GM10847 (cell line): ENCODE results near the gene SLC6A18.

Source experiments
- POLR2A ChIP-seq: IDR thresholded peaks from 2 replicates; pipeline ENCODE4 v1.6.1; 2011; ENCODE audit not compliant: insufficient read length; ENCODE audit errors: extremely low read depth

The SLC6A18 gene

DNA sequence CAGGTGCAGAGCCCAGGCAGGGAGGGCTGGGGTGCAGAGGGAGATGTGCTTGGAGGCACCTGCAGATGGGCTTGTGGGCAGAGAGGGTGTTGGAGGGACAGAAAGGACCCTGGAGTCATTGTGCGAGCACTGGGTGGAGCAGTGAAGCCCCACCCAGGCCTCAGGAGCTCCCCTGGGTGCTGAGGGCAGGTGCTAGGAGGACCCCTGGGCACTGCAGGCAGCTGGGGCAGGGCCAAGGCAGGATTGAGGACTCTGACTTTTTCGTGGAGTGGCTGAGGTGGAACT is 10.3 kb upstream of the SLC6A18 start:
- TF ChIP-seq POLR2A = no peak

DNA sequence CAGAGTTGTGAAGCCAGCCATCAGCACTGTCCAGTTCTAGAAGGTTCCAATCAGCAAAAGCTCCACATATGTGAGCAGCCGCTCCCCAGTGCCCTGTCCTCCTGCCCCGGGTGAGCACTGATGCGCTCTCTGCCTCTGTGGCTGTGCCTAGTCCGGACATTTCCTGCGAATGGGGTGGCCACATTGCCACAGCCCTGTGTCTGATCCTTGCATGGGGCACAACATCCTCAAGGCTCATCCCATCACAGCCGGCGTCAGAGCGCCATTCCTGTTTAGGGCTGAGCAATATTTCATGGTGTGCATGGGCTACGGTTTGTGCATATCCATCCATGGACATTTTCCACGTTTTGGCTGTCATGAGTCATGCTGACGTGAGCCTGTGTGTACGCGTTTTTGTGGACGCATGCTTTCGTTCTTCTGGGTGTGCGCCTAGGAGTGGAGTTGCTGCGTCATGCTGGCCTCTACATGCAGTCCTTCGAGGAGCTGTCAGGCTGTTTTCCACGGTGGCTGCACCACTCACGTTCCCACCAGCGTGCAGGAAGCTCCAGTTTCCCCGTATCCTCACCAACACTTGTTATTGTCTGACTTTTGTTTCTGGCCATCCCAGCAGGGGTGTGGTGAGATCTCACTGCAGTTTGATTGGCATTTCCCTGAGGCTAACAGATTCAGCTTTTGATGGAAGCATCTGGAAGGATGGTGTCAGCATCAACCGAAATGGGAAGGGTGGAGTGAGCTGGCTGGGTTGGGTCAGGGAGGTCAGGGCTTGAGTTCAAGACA is 9.7 kb upstream of the SLC6A18 start:
- no peak for TF ChIP-seq POLR2A

DNA sequence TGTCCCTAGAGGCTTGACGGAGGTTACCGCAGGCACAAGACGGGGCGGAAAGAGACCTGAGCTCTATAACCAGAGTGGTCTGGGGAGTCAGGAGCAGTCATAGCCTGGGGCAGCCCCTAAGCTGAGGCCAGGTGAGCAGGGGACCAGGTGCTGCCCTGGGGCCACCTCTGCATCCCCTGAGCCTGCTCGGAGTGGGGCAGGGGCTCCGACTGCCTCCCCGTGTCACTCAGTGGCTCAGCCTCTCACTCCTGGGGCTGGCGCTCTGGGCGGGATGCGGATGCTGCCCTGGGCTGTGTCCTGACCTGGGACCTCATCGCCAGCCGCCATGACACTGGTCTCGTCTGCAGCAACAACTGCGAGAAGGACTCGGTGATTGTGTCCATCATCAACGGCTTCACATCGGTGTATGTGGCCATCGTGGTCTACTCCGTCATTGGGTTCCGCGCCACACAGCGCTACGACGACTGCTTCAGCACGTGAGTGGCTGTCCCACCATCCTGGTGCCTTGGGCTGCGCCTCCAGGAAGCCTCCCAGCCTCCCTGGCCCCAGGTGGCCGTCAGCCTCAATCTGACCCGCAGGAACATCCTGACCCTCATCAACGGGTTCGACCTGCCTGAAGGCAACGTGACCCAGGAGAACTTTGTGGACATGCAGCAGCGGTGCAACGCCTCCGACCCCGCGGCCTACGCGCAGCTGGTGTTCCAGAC is 8.8 kb upstream of the SLC6A18 start:
- TF ChIP-seq POLR2A = no peak

DNA sequence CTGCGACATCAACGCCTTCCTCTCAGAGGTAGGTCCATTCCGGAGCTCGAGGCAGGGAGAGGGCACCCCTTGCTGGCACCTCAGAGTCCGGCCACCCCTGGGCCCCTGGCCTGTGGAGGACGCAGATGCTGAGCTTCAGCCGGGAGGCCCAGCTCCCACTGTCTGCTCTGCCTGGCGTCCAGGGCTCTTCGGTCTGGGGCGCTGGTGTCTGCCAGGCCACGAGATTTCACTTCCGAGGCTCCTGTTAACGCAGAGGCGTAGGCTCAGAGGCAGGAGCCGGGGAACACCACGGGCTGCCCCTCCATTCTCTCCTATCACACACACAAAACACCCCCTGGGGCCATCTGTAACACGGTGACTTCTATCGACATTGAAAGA is 8.3 kb upstream of the SLC6A18 start:
- no peak for TF ChIP-seq POLR2A

DNA sequence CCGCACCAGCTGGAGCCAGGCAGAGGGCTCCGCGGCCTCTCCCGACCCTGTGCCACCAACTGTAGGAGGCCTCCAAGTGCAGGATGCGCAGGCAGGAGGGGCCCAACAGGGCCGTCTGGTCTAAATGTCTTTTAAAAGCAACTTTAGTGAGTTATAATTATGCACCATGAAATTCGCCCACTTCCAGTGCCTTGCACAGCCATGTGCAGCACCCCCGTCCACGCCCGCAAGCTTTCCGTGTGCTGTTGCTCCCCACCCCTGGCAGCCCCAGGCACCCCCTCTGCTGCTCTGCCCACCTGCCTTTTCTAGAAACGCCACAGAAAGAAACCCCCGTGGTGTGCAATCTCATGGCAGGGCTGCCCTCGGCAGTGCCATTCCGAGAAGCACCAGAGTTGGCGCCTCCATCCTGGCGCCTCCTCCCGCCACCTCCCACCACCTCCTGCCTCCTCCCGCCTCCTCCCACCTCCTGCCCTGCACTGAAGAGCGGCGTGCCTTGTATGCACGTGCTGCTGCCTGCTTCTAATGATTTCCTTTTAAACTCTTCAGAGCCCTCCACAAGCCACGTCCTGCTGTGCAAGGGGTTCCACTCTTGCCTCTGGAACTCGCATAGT is 7.5 kb upstream of the SLC6A18 start:
- no peak for TF ChIP-seq POLR2A

DNA sequence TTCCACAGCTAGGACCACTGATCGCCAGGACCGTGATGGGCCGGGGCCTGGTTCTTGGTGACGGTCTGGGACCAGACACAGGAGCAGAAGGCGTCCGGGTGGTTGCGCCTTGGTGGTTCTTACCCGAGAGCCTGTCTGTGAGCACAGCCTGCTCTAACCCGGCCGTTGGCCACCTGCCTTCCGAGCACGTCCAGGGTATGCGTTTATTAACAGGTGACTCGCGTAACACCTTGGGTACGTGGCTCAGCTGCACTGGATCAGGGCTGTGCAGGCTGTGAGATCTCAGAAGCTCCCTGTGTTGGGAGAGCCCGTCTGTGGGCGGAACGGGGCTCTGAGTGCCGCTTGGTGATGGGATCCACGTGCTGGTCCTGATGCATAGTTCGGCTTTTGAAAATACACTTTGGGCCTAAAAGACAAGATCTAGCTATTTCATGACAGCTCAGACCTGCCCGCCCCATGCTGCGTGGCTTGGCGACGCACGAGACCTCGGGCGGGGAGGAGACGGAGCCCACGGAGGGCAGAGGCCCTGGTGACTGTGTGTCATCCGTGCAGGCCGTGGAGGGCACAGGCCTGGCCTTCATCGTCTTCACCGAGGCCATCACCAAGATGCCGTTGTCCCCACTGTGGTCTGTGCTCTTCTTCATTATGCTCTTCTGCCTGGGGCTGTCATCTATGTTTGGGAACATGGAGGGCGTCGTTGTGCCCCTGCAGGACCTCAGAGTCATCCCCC is 6.7 kb upstream of the SLC6A18 start:
- TF ChIP-seq POLR2A = no peak

DNA sequence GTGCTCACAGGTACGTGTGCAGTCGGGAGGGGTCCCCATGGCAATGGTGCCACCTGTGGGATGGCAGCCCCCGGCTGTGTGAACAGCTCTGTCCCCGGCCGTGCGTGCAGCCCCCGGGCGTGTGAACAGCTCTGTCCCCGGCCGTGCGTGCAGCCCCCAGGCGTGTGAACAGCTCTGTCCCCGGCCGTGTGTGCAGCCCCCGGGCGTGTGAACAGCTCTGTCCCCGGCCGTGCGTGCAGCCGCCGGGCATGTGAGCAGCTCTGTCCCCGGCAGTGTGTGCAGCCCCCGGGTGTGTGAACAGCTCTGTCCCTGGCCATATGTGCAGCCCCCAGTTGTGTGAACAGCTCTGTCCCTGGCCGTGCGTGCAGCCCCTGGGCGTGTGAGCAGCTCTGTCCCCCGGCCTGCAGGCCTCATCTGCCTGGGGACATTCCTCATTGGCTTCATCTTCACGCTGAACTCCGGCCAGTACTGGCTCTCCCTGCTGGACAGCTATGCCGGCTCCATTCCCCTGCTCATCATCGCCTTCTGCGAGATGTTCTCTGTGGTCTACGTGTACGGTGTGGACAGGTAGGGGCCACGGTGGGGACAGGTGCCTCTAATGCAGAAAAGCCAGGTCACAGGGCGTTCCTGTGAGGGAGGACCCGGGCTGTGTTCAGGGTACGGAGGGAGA is 5.9 kb upstream of the SLC6A18 start:
- TF ChIP-seq POLR2A = no peak

DNA sequence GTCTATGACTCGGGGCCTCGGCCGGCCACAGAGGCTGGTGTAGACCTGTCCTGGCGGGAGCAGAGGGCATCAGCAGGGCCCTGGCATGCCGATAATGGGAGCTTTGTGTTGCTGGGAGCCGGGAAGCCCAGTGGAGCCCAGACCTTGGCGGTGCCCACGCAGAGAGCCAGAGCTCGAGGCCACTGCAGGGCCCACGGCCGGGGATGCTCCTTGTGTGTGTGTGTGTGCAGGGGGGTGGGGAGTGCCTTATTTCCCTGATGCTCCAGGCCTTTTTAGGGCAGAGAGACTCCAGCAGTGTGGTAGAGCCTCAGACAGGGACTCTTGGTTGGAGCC is 5.4 kb upstream of the SLC6A18 start:
- TF ChIP-seq POLR2A = no peak

DNA sequence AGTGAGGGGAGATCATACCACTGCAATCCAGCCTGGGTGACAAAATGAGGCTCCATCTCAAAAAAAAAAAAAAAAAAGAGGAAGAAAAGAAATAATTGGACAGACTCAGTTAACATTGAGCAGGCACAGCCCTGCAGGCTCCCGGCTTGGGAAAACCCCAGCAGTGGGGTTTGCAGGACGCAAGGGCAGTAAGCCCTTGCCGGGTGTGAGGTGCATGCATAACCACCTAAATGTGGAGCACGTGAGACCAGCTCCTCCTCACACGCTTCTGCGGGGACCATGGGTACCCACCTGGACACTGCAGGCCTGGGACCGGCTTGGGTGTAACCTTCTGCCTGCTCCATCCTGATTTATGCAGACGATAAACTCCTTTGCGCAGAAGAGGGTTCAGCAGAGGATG is 4.8 kb upstream of the SLC6A18 start:
- TF ChIP-seq POLR2A = no peak

DNA sequence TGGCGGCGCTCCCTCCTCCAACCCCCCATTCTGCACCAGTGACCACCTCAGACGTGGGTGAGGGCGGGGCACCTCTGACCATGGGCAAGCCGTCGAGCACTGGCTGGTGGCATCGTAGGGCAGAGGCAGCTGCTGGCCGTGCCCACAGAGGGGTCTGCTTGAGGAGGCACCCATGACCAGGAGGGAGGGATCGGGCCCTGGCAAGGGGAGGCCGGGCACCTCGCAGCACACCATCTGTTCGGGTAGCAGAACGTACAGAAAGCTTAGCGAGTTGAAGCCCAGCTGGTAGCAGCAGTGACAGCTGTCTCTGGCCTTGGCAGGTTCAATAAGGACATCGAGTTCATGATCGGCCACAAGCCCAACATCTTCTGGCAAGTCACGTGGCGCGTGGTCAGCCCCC is 4.3 kb upstream of the SLC6A18 start:
- no peak for TF ChIP-seq POLR2A

DNA sequence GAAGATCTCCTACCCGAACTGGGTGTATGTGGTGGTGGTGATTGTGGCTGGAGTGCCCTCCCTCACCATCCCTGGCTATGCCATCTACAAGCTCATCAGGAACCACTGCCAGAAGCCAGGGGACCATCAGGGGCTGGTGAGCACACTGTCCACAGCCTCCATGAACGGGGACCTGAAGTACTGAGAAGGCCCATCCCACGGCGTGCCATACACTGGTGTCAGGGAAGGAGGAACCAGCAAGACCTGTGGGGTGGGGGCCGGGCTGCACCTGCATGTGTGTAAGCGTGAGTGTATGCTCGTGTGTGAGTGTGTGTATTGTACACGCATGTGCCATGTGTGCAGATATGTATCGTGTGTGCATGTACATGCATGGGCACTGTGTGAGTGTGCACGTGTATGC is 3.5 kb upstream of the SLC6A18 start:
- TF ChIP-seq POLR2A = no peak

DNA sequence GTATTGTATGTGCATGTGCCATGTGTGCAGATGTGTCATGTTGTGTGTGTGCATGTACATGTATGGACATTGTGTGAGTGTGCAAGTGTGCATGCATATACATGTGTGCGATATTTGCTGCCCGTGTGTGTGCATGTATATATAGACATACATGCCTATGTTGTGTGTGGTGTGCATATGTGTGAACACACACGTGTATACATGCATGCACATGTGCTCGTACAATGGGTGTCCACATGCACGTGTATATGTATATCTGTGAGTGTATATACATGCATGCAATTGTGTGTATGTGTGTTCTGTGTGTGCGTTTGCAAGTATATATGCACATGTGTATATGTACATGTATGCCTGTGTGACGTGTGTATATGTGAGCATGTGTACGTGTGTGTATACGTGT is 3.0 kb upstream of the SLC6A18 start:
- TF ChIP-seq POLR2A = no peak

DNA sequence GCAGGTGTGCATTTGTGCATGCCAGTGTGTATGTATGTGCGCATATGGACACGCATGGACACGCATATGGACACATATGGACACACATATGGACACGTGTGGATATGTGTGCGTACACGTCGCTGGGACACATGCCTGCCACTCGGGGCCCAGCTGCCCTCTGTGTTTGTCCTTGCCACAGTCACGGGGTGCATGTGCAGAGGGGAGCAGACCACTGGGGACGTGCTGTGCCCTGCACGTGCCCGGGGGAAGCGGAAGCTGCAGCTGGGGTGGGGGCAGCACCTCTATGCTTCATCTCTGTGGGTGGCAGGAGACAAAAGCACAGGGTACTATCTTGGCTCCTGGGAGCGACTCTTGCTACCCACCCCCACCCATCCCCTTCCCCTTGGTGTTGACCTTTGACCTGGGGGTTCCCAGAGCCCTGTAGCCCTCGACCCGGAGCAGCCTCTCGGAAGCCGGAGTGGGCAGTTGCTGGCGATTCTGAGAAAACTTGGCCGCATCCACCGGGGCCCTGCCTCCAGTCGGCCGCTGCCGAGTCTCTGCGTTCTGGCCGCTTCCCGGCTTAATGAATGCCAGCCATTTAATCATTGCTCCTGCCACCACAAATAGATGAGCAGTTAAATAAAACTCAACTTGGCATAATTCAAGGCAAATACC is 2.4 kb upstream of the SLC6A18 start:
- no peak for TF ChIP-seq POLR2A

DNA sequence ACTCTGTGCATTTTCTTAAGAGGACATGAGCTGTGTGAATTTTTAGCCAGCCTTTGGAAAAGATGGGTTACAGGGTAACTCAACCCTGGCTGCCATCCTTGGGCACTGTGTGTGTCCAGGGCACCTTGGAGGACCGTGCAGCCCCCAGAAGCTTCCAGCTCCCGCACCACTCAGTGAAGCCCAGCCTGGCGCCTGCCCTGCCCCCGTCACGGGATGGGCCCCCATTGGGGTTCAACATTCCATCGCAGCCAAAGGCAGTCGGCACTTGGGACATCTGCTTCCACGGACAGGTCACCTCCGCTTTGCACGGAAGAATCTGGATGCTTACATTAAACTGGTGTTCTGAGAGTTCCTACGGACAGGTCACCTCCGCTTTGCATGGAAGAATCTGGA is 1.9 kb upstream of the SLC6A18 start:
- no peak for TF ChIP-seq POLR2A

DNA sequence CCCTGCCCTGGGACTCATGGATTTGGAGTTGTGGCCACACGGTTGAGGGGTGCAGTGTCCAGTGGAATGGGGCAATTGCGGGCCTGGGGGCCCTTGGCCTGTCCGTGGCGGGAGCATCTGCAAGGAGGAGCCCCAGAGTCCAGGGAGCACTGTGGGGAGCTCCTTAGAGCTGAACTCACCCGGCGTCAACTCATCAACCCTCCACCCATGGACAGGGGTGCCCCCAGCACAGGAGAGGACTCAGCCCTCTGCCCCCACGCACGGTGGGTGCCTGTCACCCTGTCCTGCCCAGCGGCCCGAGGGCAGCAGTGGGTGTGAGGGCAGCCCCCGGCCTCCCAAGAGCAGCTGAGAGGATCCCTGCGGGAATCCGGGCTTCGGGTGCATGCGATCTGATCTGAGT is 550 bp upstream of the SLC6A18 start:
- no peak for TF ChIP-seq POLR2A
